Stimulated activated CD4-positive, alpha-beta T cell treated with anti-CD3 and anti-CD28 coated beads, Interleukin-1b, Interleukin-23, amount 100 ng/mL, for 48 hours (primary cell): Measurements from ENCODE around the gene GATA5.
"Not testable (repeated sequence)": the region's sequence is repeated elsewhere in the genome, so short reads cannot be mapped to it uniquely, and the experiment has no call there.

Experiments
- DNase-seq: peaks from one replicate; pipeline ENCODE4 v3.0.0-alpha.2; 2020

The GATA5 gene

GRCh38 chr20:62427172-62428001 lies 48.4 kb downstream of the GATA5 start, which contains the start of gene RBBP8NL:
RBBP8NL (minus strand) TSS chr20:62427539; CDS start chr20:62419647, 7,892 bp downstream.
- no peak for DNase-seq

DNA sequence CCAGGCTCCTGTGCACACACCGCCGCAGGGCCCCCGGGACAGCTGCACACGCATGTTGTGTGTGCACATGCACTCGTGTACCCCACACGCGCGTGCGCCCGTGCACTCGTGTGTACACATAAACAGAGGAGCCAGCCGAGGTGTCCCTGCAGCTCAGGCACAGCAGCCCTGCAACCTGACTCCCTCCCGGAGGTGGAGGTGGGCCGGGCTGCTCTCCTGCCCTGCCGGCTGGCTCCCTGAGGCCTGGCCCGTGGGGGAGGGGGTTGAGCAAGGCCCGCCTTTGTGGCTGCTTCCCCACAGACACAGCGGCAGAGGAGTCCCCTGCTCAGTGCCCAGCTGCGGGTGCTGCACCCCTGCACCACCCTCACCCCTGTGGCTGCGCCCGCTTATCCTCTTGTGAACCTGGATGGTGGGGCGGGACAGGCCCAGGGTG lies 49.1 kb downstream of the GATA5 start:
- DNase-seq, result no peak

DNA sequence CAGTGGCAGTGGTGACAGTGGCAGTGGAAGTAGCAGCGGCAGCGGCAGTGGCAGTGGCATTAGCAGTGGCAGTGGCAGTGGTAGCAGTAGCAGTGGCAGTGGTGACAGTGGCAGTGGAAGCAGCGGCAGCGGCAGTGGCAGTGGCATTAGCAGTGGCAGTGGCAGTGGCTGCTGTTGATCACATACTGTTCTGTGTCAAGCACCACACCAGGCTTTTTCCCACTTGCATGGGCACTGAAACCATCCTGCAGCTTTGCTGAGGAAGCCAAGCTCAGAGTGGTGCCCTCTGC lies 49.8 kb downstream of the GATA5 start:
- not testable (repeated sequence) for DNase-seq

- no peak for DNase-seq
Observed at GRCh38 chr20:62425281-62426058, 50.3 kb downstream of the GATA5 start.

DNA sequence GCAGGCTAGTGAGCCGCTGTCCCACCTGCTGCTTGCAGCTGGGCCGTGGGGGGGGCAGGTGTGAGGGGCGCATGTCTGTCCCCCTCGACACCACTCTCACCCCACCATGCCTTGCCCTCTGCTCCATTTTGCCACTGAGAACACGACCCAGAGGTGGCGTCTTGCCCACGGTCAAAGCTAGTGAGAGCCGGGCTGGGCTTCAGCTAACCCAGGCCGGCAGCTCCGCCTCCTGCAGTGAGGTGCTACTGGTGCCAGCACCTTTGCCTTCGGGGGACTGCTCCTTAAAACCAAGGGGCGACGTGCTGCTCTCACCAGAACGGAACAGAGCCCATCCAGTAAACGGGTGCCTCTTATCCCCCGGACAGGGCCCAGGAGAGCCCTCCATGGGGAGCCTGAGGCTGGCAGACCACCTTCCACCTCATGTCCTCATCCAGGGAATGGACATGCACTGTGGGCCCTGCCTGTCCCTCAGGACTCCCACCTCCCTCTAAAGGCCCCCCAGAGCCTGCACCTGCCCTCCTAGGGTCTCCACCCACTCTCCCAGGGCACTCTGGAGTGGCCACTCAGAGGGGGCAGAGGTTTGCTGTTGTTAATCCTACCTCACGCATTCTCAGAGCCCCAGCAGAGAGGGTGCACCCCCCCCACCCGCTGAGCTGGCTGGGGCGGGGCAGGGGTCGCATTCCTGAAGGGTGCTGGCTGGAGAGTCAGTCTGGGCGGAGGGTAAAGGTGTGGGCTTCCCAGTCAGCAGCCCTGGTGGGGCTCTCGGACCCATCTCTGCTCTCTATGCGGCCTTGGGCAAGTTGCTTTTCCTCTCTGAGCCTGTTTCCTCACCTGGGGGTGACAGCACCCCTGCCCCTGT lies 51.3 kb downstream of the GATA5 start:
- no peak for DNase-seq

DNA sequence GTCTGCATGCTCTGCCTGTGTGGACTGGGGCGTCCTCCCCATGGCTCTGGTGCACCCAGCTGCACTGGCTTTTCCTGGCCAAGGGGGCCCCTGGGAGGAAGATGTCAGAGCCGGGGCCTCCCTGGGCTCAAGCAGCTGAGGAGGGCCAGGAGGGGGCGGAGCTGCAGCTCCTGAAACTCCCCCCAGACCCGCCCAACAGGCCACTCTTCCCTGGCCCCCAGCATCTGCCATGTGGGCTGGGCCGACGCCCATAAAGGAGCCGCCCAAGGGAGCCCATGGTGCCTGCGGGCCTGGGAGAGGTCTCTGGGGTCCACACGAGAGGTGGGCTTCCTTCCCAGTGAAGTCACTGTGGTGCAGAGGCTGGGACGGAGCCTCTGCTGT lies 52.5 kb downstream of the GATA5 start:
- DNase-seq, result no peak

DNA sequence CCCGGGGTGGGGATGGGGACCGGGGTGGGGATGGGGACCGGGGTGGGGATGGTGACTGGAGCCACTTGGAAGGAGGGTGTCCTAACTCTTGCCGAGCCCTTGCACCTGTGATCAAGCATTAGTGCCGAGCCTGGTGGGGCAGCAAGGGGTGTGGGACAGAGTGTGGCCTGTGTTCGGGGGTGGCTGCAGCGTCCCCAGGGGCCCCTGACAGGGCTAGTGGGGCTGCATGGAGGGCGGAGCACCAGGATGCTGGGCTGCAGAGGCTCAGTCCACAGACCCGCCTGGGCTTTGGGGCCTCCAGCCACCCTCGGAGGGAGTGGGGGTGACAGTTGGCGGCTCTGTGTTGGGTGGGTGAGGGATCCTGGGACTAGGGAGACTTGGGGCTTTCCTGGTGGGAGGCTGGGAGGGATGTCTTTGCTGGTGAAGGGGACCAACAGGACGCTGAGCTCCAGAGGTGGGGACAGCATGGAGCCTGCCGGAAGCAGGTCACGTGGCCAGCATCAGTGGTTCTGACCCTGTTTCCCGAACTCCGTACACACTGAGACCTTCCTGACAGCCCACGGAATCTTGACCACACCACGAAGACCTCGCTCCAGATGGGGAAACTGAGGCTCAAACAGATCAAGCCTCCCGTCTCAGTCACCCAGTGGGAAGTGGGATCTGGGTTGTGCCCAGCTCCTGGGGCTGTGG lies 53.0 kb downstream of the GATA5 start:
- no peak for DNase-seq

DNA sequence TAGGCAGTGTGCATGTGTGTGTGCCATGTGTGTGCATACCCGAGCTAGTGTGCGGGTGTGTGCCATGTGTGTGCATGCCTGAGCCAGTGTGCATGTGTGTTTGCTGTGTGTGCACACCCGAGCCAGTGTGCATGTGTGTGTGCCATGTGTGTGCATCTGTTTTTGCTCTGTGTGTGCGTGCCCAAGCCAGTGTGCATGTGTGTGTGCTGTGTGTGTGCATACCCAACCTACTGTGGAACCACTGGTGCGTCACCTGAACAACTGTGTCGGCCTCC lies 54.1 kb downstream of the GATA5 start:
- DNase-seq, result no peak

DNA sequence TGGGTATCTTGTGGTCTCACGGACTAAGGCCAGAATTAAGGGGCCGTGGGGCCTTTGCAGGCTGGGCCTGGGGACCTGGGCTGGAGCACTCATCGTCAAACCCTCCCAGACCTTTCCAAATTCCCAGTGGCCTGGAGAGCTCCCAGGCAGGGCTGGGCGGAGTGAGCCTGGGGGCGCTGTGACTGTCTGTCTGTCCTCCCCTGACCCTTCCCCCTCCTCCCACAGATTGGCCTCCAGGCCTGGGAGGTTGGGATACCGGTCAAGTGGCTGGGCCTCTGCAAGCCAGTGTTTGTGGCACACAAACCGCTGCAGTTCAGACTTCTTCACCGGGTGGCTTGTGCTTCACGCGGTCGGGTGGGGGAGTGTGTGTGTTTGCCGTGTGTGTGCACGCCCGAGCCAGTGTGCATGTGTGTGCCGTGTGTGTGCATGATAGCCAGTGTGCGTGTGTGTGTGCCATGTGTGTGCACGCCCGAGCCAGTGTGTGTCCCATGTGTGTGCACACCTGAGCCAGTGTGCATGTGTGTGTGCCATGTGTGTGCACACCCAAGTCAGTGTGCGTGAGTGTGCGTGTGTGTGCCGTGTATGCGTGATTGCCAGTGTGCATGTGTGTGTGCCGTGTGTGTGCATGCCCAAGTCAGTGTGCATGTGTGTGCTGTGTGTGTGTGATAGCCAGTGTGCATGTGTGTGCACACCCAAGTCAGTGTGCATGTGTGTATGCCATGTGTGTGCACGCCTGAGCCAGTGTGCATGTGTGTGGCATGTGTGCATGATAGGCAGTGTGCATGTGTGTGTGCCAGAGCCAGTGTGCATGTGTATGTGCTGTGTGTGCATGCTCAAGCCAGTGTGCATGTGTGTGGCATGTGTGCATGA lies 54.7 kb downstream of the GATA5 start:
- no peak for DNase-seq

- DNase-seq, result no peak
Observed at GRCh38 chr20:62419759-62420158, 56.0 kb downstream of the GATA5 start.

GRCh38 chr20:62418709-62419487 lies 56.9 kb downstream of the GATA5 start:
- no peak for DNase-seq

DNA sequence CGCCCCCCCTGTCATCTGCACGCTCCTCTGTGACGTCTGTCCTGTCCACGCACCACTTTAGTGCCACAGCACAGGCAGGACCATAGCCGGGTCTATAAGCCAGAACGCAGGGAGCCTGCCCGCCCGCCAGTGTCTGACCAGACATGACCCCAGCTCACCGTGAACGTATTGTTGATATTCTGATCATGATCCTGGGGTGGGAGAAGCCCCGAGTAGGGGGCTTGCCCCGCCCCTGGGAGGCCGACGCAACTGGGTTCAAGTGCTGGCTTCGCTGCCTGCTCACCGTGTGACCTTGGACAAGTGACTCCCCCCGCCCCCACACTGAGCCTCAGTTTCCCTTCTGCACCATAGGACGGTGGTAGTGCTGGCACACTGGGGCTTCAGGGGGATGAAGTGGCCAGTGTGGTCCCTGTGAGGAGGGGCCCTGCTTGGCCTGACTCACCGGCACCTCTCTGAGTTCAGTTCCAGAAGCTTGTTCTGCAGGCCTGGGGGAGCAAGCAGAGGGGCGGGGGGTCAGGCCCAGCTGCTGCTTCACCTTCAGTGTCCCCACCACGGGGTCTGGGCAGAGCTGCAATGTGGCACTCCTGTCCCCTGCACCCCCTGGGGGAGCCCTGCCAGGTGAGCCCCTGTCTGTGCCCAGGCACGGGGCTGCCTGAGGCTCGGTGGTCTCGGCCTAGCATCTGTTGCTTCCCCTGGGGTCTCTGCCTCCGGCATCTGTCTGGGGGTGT lies 57.6 kb downstream of the GATA5 start:
- DNase-seq, result no peak

DNA sequence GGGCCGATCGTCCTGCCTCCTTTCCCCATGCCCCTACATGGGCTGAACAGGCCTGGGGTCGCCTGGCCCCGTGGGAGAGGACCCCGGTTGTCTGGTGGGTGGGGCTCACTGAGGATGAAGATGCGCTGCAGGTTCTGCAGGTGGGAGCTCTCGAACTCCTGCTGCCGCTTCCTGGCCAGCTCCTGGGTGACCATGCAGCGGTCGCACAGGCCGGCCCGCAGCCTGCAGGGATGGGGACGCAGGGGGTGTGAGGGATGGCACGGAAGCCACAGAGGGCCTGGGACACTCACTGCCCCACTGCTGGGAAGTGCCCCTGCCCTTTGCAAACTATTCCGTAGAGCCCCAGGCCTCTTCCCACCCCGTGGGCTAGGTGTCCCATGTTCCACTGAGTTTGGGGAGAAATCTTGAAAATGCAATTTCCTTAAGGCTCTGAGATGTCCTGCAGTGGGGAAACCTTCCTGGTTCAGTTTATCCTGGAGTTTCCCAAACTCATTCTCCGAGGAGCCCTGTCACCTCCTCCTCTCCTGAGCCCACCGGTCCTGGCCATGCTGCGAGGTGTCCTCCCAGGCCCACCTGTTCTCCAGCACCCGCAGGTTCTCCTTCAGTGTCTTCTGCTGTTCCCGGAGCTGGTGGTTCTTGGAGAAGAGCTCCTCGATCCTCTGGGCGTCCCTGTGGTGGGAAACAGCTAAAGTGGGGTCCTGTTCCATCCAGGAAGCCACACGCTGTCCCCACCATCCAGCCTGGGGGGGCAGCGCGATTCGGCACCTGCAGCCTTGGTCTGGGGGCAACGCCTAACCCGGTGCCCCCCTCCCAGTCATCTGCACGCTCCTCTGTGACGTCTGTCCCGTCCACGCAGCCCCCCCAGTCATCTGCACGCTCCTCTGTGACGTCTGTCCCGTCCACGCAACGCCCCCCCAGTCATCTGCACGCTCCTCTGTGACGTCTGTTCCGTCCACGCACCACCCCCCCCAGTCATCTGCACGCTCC lies 58.9 kb downstream of the GATA5 start:
- no peak for DNase-seq

DNA sequence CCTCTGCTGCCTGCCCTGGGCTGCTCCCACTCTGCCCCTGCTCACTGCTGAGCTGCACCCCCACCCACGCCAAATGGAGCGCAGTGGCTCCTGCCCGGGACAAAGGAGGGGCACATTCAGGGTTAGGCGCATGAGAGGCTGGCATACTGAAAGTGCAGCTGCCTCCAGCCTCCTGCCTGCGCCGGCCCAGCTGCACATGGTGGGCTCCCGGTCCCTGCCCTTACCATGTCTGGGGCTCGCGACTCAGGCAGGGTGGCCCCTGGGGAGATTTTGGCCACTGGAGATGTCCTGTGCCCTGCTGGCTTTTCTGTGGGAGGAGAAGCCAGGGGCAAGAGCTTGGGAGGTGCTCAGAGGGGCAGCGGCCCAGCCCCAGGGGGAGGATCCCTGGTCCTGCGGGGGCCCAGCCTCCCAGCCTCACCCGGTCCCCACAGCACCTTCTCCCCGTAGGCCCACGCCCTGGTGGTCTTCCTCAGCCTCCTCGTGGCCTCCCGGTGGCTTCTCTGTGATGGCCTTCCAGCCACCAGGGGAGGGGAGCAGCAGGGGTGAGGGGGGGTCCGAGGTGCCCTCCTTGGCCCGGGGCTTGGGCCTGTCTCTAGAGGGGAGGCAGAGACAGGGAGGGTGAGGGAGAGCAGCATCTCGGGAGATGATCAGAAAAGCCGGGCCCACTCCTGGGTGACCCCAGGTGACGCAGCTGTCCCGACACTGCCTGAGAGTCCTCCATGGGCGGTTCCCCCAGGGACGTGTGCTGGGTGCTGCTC lies 60.3 kb downstream of the GATA5 start:
- DNase-seq, result no peak

DNA sequence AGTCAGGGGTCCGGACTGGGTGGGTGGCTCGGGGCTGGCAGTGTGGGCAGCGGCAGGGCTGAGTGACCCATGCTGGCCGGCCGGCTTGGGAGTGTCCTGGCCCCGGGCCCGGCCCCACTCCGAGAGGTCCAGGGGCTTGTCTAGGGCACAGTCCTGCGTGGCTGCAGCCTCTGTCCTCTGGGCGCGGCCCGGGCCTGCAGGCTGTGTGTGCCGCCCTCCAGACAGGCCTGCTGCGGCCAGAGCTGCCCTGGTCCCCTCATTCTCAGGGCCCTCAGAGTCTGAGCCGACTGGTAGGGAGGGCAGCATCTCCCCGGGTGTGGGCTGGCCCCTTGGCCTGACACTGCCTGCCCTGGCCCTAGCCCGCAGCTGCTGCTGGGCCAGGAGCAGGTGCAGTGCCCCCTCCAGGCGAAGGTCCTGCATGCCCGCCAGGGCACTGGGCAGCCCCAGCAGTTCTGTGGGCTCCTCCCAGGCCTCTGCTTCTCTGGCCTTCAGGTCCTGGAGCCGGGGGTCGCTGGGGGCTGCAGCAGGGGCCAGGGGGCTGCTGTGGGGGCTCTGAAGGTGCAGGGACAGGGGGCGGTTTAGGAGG lies 61.8 kb downstream of the GATA5 start:
- DNase-seq, result no peak
